Natural killer cell treated with Interleukin-12 subunit alpha and Interleukin-12 subunit beta and Interleukin-15 and Interleukin-18, amount 100 ng/mL, for 72 hours (primary cell): ENCODE data around the gene COQ10B. TPM values are rescaled to one million over a fixed set of nuclear protein-coding genes. Genes with fewer than 3 reads are reported as not detected.
"Not testable (repeated sequence)": the region's sequence is repeated elsewhere in the genome, so short reads cannot be mapped to it uniquely, and the experiment has no call there.

Experiments
- ATAC-seq, 2 donors: fragments of 150-1000 bp; cut with Tn5 transposase in 1 of 2; sonication (Bioruptor Pico), chemical (Tn5 transposase) in 1 of 2; 2 replicates each; pipeline ENCODE4 v1.10.0; 2021
- DNase-seq: peaks from one replicate; pipeline ENCODE4 v3.0.0; 2022; ENCODE audit warnings: low spot score
- H3K27ac Mint-ChIP-seq, 2 donors: 1 replicate in 1 of 2; 2 replicates in 1 of 2; pipeline ENCODE4 v1.8.0; 2022; ENCODE audit warnings: mixed read lengths in 2 of 2, mild to moderate bottlenecking in 1 of 2, moderate library complexity in 1 of 2
- H3K27me3 Mint-ChIP-seq, 2 donors: 1 replicate in 1 of 2; 2 replicates in 1 of 2; pipeline ENCODE4 v1.8.0; 2022; ENCODE audit warnings: mixed read lengths in 2 of 2
- H3K36me3 Mint-ChIP-seq: one replicate; pipeline ENCODE4 v1.8.0; 2022; ENCODE audit warnings: mixed read lengths
- H3K4me1 Mint-ChIP-seq, 2 donors: 1 replicate in 1 of 2; 2 replicates in 1 of 2; pipeline ENCODE4 v1.8.0; 2022; ENCODE audit warnings: low read depth in 2 of 2, mixed read lengths in 2 of 2, mild to moderate bottlenecking in 1 of 2
- H3K4me3 Mint-ChIP-seq: one replicate; pipeline ENCODE4 v1.8.0; 2022; ENCODE audit warnings: mixed read lengths
- H3K9me3 Mint-ChIP-seq: 2 replicates; pipeline ENCODE4 v1.8.0; 2022; ENCODE audit warnings: mixed read lengths
- total RNA-seq, 2 donors: library from RNA; stranded (reverse); gene quantifications; one replicate each; pipeline ENCODE4 v1.2.3, GENCODE V29; 2022

COQ10B gene
- 10 to 100 TPM; 27.8 to 40.4 TPM for total RNA-seq

DNA sequence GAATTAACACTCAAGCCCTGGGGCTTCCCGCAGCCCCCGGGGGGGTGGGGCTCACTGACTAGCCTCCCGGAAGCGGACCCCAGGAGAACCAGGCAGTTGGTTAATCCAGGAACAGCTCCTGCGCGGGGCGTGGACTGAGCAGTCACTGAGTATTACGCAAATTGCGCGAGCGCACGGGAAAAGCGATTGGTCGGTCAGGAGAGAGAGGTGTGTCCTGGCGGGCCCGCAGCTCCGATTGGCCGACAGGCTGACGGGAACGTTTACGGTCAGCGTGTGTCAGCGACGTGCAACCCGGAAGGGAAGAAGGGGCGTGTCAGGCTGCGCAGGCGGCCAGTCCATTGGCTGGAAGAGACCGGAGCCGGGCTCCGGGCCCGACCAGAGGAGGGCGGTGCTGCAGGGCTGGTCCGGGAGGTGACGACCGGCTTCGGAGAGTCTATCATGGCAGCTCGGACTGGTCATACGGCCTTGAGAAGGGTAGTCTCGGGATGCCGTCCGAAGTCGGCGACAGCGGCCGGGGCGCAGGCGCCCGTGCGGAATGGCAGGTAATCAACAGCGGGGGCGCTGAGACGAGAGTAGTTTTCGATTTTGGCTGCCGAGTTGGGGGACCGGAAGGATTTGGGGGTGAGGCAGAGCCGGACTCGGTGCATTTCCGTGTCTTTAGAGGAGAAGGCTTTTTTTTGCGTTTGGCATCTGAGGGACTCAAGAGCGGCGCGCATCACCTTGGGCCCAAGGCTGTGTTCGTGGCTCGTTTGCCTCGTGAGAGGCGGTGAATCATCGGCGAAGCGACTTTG lies at the start of gene COQ10B:
Gene COQ10B (plus strand): TSS at position 430 of the 791 bp plus-strand sequence. CDS start 9 bp downstream, at position 439.
- H3K4me3 Mint-ChIP-seq = peak within 1 kb of the TSS; percentile 95
- H3K9me3 Mint-ChIP-seq = peaks cover 3% of the 10 kb centered on the region
- no peaks in the 10 kb centered on the region for H3K36me3 Mint-ChIP-seq

DNA sequence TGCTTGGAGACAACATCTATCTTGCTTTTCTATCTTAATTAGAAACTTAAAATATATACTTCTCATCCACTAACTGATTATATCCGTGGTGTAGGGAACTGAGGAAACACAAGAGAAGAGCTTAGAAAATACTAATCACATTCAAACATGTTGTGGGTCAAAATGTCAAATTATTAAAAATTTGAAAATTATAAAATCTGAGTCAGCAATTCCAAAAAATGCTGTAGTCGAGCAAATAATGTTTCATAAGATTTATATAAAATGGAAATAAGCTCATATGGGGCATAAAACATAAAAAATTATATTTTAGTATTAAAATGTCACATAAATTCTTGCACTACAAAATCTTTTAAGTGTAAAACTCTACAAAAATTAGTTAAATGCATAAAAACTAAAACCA lies 47.8 kb upstream of the COQ10B start:
- DNase-seq (no peak), ATAC-seq (no peak)
- Mint-ChIP-seq H3K27ac (no peak overlapping the region), H3K4me3 (no peak overlapping the region), H3K27me3 (no peaks in the 10 kb centered on the region), H3K36me3 (peaks cover 34% of the 10 kb centered on the region), H3K4me1 (peaks cover 0 to 2% of the 10 kb centered on the region in 2 donors), H3K9me3 (no peaks in the 10 kb centered on the region)

More for the DNA sequence above, at the start of gene COQ10B:
- peak; percentile 100 for DNase-seq
- Mint-ChIP-seq H3K4me1 (peaks cover 30 to 46% of the 10 kb centered on the region in 2 donors), H3K27me3 (no peaks in the 10 kb centered on the region), H3K27ac (peak within 1 kb of the TSS; percentile 97 to 99)
- peak; percentile 95 to 97 for ATAC-seq

DNA sequence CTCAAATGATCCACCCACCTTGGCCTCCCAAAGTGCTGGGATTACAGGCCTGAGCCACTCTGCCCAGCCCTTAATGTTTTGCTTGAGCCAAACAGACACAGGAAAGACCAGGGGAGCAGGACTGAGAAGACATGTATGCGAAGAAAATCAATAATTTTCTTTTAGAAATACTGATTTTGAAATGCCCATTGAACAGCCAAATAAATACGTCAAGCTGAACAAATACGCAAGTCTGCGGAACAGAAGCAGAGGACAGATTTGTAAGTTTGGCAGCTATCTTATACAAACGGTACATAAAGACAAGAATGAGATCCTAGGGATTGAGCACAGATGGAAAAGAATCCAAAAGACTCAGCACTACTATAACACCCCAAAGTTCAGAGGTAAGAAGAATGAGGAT lies 39.3 kb upstream of the COQ10B start:
- no peaks in the 10 kb centered on the region for H3K27me3 Mint-ChIP-seq
- ATAC-seq (no peak), DNase-seq (no peak)
- no peak overlapping the region for H3K4me3 Mint-ChIP-seq
- H3K36me3 Mint-ChIP-seq = peaks cover 28% of the 10 kb centered on the region
- H3K9me3 Mint-ChIP-seq = no peaks in the 10 kb centered on the region
- H3K4me1 Mint-ChIP-seq = peaks cover 0 to 2% of the 10 kb centered on the region in 2 donors
- no peak overlapping the region for H3K27ac Mint-ChIP-seq

DNA sequence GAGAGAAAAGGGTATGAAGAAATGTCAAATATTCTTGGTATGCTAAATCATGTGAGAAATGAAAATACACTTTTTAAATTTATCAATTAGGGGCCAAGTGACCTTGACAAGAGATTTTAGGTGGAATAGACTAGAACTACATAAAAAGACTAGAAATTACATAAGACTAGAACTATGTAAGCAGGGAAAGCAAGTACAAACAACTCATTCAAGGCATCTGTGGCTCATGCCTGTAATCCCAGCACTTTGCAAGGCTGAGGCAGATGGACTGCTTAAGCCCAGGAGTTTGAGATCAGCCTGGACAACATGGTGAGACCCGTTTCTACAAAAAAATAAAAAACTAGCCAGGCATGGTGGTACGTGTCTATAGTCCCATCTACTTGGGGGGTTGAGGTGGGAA lies 38.8 kb upstream of the COQ10B start:
- DNase-seq (no peak), ATAC-seq (no peak)
- no peak overlapping the region for H3K4me3 Mint-ChIP-seq
- no peak overlapping the region for H3K27ac Mint-ChIP-seq
- H3K27me3 Mint-ChIP-seq = no peaks in the 10 kb centered on the region
- H3K36me3 Mint-ChIP-seq = peaks cover 28% of the 10 kb centered on the region
- no peaks in the 10 kb centered on the region for H3K9me3 Mint-ChIP-seq
- peaks cover 0 to 2% of the 10 kb centered on the region in 2 donors for H3K4me1 Mint-ChIP-seq

DNA sequence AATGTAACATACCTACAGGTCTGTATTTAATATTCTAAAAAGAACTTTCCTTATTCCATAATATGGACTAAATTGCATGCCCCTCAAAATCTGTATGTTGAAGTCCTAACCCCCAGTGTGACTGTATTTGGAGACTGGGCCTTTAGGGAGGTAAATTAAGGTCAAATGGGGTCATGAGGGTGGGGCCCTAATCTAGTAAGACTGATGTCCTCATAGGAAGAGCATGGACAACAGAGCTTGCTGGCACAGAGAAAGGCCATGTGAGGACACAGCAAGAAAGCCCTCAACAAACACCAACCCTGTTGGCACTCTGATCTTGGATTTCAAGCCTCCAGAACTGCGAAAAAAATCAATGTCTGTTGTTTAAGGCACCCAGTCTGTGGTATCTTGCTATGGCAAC lies 37.1 kb upstream of the COQ10B start:
- Mint-ChIP-seq H3K4me1 (peaks cover 2 to 5% of the 10 kb centered on the region in 2 donors), H3K36me3 (peaks cover 17% of the 10 kb centered on the region), H3K27ac (peak overlapping the region in 1 of 2 donors; percentile 16), H3K27me3 (no peaks in the 10 kb centered on the region), H3K4me3 (no peak overlapping the region), H3K9me3 (no peaks in the 10 kb centered on the region)
- DNase-seq = no peak
- ATAC-seq = no peak

DNA sequence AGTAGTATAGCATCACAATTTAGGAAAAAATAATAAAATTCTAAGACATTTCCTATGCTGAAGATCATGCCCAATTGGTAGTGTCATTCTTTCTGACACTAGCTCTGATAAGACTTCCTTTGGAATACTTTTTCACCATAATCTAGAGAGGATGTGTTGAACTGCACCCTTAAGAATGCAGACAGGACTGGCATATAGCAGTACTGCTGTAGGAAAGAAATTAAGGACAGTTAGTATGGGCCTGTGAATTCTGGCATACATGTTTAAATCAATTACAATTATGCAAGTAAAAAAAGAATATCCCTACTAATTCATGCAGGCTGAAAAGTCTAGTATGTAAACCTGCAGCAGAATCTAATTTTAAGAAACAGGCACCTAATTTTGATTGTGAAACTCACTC lies 33.9 kb upstream of the COQ10B start:
- Mint-ChIP-seq H3K27ac (peak overlapping the region in 1 of 2 donors; percentile 70), H3K4me1 (peaks cover 11 to 14% of the 10 kb centered on the region in 2 donors), H3K9me3 (no peaks in the 10 kb centered on the region), H3K36me3 (peaks cover 11% of the 10 kb centered on the region), H3K4me3 (no peak overlapping the region), H3K27me3 (no peaks in the 10 kb centered on the region)
- ATAC-seq (no peak), DNase-seq (no peak)

DNA sequence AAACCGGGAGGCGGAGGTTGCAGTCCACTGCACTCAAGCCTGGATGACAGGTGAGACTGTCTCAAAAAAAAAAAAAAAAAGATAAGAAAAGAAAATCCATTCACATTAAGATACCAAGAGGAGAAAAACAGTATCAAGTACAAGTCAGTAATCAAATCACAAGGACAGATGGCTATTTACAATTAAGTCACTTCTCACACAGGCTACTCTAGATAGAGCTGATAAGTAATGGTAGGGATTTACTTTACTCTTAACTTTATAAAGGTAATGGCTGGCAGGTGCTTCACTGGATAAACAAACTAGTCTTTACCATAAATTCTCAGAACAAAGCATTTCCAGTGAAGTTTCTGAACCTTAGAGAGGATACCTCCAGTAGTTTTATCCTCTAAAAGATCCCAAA lies 30.0 kb upstream of the COQ10B start:
- Mint-ChIP-seq H3K4me1 (peaks cover 28 to 32% of the 10 kb centered on the region in 2 donors), H3K36me3 (no peaks in the 10 kb centered on the region), H3K9me3 (no peaks in the 10 kb centered on the region), H3K4me3 (no peak overlapping the region), H3K27ac (peak overlapping the region in 1 of 2 donors; percentile 50), H3K27me3 (no peaks in the 10 kb centered on the region)
- ATAC-seq = no peak
- DNase-seq = no peak

DNA sequence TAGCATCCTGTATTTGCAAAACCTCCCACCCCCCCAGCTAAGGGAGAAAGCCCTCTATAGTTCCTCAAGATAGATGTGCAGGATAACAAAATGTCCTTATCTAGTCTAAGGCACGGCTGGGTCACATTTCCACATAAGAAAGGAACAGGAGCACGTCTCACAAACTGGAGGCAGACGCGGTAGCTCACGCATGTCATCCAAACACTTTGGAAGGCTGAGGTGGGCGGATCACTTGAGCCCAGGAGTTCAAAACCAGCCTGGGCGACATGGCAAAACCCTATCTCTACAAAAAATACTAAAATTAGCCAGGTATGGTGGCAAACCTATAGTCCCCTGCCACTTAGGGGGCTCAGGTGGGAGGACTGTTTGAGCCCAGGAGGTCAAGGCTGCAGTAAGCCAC lies 27.8 kb upstream of the COQ10B start:
- ATAC-seq = no peak
- Mint-ChIP-seq H3K27ac (peak overlapping the region; percentile 18 to 59), H3K4me1 (peaks cover 41 to 48% of the 10 kb centered on the region in 2 donors), H3K36me3 (no peaks in the 10 kb centered on the region), H3K4me3 (no peak overlapping the region), H3K9me3 (no peaks in the 10 kb centered on the region), H3K27me3 (no peaks in the 10 kb centered on the region)
- DNase-seq = no peak

DNA sequence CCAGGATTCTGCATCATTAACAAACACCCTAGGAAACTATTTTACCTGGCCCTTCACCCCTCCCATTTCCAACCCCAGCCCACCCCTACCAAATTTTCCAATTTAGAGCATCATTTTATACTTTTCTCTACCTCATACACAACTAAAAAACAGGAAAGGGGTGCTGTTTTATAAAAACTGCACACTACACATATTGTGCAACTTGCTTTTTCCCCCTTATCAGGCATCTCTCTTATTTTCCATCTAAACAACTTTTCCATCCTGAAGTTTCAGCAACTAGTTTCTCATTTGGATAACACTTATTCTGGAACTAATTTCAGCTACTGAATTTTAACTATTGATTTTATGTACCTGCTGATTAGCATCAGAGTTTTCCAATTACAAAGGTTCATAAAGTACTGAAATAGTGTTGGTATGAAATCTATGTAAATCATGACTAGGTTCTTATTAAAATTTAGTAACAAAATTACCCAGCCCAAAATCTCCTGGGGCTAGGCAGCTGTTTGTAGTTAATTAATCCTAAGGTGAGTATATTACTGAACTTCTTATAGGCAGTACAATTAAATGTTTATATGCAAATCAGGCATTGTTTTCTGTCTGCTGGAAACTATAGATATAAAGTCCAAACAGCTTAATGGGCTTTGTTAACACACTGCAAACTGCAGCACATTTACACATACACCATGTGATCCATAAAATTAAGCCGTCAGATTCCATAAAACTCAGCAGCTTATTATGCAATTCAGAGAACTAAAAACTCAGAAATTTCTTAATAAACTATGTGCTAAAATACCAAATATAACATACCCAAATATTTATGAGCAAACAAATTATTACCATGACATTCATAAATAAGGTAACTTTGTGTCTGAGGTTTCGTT lies 26.4 kb upstream of the COQ10B start:
- Mint-ChIP-seq H3K36me3 (no peaks in the 10 kb centered on the region), H3K4me3 (no peak overlapping the region)
- DNase-seq = no peak

DNA sequence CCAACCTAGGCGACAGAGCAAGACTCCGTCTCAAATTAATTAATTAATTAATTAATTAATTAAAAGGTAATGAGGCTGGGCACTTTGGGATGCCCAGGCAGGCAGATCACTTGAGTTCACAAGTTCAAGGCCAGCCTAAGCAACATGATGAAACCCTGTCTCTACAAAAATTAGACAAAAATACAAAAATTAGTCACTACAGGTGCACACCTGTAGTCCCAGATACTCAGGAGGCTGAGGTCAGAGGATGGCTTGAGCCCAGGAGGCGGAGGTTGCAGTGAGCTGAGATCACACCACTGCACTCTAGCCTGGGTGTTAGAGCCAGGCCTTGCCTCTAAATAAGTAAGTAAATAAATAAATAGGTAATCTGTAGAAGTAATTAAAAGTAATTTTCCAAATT lies 25.4 kb upstream of the COQ10B start:
- Mint-ChIP-seq H3K9me3 (no peaks in the 10 kb centered on the region), H3K27ac (peak overlapping the region in 1 of 2 donors; percentile 67)

More for the DNA sequence above, 26.4 kb upstream of the COQ10B start:
- Mint-ChIP-seq H3K27ac (peak overlapping the region; percentile 11 to 59), H3K9me3 (no peaks in the 10 kb centered on the region), H3K4me1 (peaks cover 49 to 62% of the 10 kb centered on the region in 2 donors), H3K27me3 (no peaks in the 10 kb centered on the region)
- ATAC-seq = no peak

DNA sequence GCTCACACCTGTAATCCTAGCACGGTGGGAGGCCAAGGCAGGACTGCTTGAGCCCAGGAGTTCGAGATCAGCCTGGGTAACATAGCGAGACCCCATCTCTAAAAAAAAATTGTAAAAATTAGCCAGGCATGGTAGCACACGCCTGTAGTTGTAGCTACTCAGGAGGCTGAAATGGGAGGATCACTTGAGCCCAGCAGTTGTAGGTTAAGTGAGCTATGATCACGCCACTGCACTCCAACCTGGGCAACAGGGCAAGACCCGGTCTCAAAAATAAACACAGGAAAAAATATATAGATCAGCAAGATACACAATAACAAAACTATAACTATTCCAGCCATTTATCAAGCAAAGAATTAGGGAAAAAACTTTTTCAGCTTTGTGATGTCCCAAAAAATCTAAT lies 21.5 kb upstream of the COQ10B start:
- peak overlapping the region; percentile 98 for H3K4me3 Mint-ChIP-seq
- peaks cover 52 to 79% of the 10 kb centered on the region in 2 donors for H3K4me1 Mint-ChIP-seq
- ATAC-seq (no peak), DNase-seq (no peak)
- H3K36me3 Mint-ChIP-seq = peaks cover 10% of the 10 kb centered on the region
- H3K27me3 Mint-ChIP-seq = no peaks in the 10 kb centered on the region
- H3K9me3 Mint-ChIP-seq = no peaks in the 10 kb centered on the region
- peak overlapping the region; percentile 67 to 92 for H3K27ac Mint-ChIP-seq

More for the DNA sequence above, 25.4 kb upstream of the COQ10B start:
- ATAC-seq = no peak
- no peaks in the 10 kb centered on the region for H3K27me3 Mint-ChIP-seq
- no peak for DNase-seq
- no peaks in the 10 kb centered on the region for H3K36me3 Mint-ChIP-seq
- H3K4me1 Mint-ChIP-seq = peaks cover 53 to 71% of the 10 kb centered on the region in 2 donors
- no peak overlapping the region for H3K4me3 Mint-ChIP-seq

DNA sequence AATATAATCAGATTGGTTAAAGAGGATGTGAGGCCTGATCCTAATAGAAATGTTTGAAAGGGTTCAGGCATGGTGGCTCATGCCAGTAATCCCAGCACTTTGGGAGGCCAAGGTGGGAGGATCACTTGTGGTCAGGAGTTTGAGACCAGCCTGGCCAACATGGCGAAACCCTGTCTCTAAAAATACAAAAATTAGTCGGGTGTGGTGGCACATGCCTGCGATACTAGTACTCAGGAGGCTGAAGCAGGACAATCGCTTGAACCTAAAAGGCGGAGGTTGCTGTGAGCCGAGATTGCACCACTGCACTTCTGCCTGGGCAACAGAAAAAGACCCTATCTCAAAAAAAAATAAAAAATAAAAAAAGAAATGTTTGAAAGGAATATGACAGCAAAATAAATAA lies 20.8 kb upstream of the COQ10B start:
- ATAC-seq, H3K9me3 Mint-ChIP-seq, H3K36me3 Mint-ChIP-seq, DNase-seq, H3K27me3 Mint-ChIP-seq: not testable (repeated sequence)
- Mint-ChIP-seq H3K27ac (peak overlapping the region; percentile 67 to 92), H3K4me1 (peaks cover 51 to 74% of the 10 kb centered on the region in 2 donors), H3K4me3 (peak overlapping the region; percentile 98)

DNA sequence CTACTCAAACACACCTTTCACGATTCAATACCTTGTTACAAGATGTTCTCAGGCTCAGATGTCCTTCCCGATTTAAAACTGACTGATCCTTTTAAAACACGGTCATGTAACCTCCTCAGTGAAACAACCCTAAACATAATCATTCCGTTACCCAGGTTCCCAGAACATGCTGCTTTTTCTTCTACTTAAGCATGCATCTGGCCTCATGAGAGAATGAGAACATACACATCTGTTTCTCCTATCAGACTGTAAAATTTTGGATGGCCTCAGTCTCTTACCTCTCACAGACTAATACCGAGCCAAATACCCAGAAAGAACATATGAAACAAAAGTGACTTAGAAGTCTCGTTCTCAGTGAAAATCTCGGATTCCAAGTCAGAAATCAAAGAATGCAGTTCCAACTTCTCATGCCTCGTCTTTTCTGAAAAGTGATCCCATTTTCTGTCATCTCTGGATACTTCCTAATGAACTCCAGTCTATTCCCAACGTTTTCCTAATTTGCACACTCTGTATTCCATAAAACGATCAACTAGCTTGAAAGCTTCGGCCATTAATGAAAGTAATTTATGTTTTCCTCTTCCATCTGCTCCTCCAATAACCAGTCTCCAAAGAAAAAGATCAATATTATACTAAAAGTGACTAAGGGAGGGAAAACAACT lies 19.4 kb upstream of the COQ10B start:
- Mint-ChIP-seq H3K4me3 (peak overlapping the region; percentile 98), H3K27ac (peak overlapping the region; percentile 95 to 100), H3K4me1 (peaks cover 47 to 67% of the 10 kb centered on the region in 2 donors), H3K36me3 (peaks cover 10% of the 10 kb centered on the region), H3K9me3 (no peaks in the 10 kb centered on the region), H3K27me3 (no peaks in the 10 kb centered on the region)
- ATAC-seq (no peak), DNase-seq (no peak)
